K562 (cell line): ENCODE data around the gene CDYL.

Experiments used
- CAMTA2 ChIP-seq: fragments of 250-450 bp; sonication (Bioruptor Pico); conservative IDR thresholded peaks from 2 replicates; pipeline ENCODE4 v1.5.1; 2022
- CCNT2 ChIP-seq: IDR thresholded peaks from 2 replicates; pipeline ENCODE4 v1.6.1; 2011; ENCODE audit warnings: borderline replicate concordance, low read depth, mild to moderate bottlenecking, moderate library complexity, mixed read lengths, low read length; ENCODE audit not compliant: insufficient read length; ENCODE audit errors: extremely low read depth
- CEBPB ChIP-seq: fragments of 450-650 bp; IDR thresholded peaks from 2 replicates; pipeline ENCODE4 v1.6.1; 2016; ENCODE audit warnings: missing genetic modification characterization, missing compliant biosample characterization
- ELF1 ChIP-seq: fragments of 200-800 bp; sonication (Bioruptor generic); IDR thresholded peaks from 2 replicates; pipeline ENCODE4 v1.6.1; 2016; ENCODE audit warnings: missing genetic modification characterization, missing compliant biosample characterization
- GATAD2A ChIP-seq: fragments of 450-650 bp; IDR thresholded peaks from 2 replicates; pipeline ENCODE4 v1.6.1; 2017
- PHF20 ChIP-seq: fragments of 450-650 bp; IDR thresholded peaks from 2 replicates; pipeline ENCODE4 v1.6.1; 2018; ENCODE audit not compliant: partially characterized antibody
- POLR2G ChIP-seq: fragments of 200-400 bp; formaldehyde crosslinking; IDR thresholded peaks from 2 replicates; pipeline ENCODE4 v1.6.1; 2017; ENCODE audit warnings: low read depth, mild to moderate bottlenecking, antibody characterized with exemption, low read length, moderate library complexity
- SRSF1 ChIP-seq: fragments of 200-400 bp; formaldehyde crosslinking; IDR thresholded peaks from 2 replicates; pipeline ENCODE4 v1.6.1; 2017; ENCODE audit warnings: mild to moderate bottlenecking, low read depth, low read length, moderate library complexity
- TF ChIP-seq, protein P1 (sequence below): fragments of 250-450 bp; sonication (Bioruptor Pico); IDR thresholded peaks from 2 replicates; pipeline ENCODE4 v1.5.0; 2021; ENCODE audit warnings: mild to moderate bottlenecking, borderline replicate concordance

DNA sequence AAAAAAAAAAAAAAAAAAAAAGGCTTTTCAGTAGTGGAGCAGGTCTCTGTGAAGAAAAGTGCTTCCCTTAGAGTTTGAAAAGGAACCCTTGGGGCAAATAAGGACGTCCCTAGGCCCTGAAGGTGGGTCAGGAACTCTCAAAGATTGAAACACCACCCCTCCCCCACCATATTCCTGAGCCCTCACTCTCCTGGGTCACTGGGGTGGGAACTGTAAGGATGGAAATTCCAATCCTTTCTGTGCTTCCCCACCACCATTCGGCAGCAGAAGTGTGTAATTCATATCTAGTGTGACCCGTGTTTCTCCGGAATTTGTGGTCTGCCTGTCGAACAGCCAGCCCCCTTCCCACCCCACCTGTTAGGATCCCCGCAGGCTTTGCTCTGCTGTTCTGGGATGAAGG is 12.3 kb downstream of the CDYL start:
- TF ChIP-seq PHF20 (no peak), CEBPB (tag) (no peak), CCNT2 (no peak), ELF1 (tag) (no peak), GATAD2A (no peak), CAMTA2 (CRISPR knock-in tag) (no peak), SRSF1 (no peak), POLR2G (no peak)
- TF ChIP-seq, protein P1, sequence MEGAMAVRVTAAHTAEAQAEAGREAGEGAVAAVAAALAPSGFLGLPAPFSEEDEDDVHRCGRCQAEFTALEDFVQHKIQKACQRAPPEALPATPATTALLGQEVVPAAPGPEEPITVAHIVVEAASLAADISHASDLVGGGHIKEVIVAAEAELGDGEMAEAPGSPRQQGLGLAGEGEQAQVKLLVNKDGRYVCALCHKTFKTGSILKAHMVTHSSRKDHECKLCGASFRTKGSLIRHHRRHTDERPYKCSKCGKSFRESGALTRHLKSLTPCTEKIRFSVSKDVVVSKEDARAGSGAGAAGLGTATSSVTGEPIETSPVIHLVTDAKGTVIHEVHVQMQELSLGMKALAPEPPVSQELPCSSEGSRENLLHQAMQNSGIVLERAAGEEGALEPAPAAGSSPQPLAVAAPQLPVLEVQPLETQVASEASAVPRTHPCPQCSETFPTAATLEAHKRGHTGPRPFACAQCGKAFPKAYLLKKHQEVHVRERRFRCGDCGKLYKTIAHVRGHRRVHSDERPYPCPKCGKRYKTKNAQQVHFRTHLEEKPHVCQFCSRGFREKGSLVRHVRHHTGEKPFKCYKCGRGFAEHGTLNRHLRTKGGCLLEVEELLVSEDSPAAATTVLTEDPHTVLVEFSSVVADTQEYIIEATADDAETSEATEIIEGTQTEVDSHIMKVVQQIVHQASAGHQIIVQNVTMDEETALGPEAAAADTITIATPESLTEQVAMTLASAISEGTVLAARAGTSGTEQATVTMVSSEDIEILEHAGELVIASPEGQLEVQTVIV (CRISPR knock-in tag): no peak
